T1000 (cell line): Measurements from ENCODE around the gene LAG3.
A peak's percentile ranks its signal among the peaks of the same experiment; 100 is the strongest.

Source experiments
- DNase-seq: peaks from one replicate; lab custom pipeline; 2025; ENCODE audit warnings: mixed read lengths; lab: John Stamatoyannopoulos, UW

The LAG3 gene

GRCh38 chr12:6824085-6824775 lies 51.9 kb downstream of the LAG3 start:
- no peak for DNase-seq

- DNase-seq: no peak
Measured at GRCh38 chr12:6824901-6825381, 52.6 kb downstream of the LAG3 start.

GRCh38 chr12:6825398-6826124 lies 53.2 kb downstream of the LAG3 start:
- DNase-seq: peak; percentile 56

DNA sequence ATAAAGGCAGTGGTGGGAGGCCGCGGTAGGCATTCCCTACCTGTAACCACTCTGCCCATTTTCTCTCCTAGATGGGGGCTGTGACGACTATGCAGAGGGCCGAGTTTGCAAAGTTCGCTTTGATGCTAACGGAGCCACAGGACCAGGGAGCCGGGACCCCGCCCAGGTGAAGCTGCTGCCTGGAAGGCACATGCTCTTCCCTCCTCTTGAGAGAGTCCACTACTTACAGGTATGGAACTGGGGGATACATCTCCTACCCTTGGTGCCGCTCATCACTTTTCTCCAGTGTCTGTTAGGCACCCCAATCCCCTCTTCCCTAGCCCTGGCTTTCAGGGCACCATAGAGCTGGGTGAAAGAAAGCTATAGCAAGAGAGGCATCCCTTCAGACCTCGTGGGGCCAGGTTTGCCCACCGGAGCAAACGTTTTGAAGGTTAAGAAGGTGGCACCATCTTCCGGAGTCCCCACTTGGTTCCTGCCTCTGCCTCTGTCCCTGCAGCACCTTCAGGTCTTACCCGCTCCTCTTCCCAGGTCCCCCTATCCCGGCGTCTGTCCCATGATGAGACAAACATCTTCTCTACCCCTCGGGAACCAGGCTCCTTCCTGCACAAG lies 53.9 kb downstream of the LAG3 start:
- no peak for DNase-seq

DNA sequence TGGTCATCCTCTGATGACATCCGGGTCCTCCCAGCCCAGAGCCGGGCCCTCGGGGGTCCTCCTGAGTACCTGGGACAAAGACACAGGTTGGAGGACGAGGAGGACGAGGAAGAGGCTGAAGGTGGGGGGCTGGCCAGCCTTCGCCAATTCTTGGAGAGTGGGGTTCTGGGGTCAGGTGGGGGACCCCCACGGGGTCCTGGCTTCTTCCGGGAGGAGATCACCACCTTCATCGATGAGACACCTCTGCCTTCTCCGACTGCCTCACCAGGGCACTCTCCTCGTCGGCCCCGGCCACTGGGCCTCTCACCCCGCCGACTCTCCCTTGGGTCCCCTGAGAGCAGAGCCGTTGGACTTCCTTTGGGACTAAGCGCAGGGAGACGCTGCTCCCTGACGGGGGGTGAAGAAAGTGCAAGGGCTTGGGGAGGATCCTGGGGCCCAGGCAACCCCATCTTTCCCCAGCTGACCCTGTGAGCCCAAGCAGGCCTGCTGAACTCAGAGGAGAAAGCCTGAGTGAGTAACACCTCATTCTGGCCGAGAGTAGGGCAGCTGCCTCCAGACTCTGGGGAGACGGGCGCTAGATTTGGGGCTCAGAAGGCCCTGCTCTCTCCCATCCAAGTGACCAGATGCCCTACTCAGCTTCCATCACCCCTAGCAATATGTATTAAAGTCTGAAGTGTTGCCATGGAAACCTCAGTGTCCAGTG lies 54.6 kb downstream of the LAG3 start:
- no peak for DNase-seq

- DNase-seq: peak; percentile 53
Measured at GRCh38 chr12:6827437-6827911, 55.2 kb downstream of the LAG3 start.
